ENCODE results near the gene GATD1. TPM values are rescaled to one million over a fixed set of nuclear protein-coding genes. Genes with fewer than 3 reads are reported as not detected.
A peak's percentile ranks its signal among the peaks of the same experiment; 100 is the strongest.

Gene GATD1
- total and polyA plus RNA-seq, 4 donors, result 22.1 to 63.1 (median 39.1) TPM

- no peak for DNase-seq
- H3K4me1 ChIP-seq (ENCODE audit: control insufficient read depth in 5 of 5, insufficient read depth in 5 of 5, low read length in 5 of 5), result peaks cover 4 to 53% (median 34%) of the 10 kb centered on the region in 5 donors
- no peak for ATAC-seq (ENCODE audit: insufficient read depth, low FRiP score)
- TF ChIP-seq CTCF (IDR thresholded peaks at IDR 0.05; ENCODE audit: control extremely low read depth, extremely low read depth), result no peak
- peaks cover 0 to 15% (median 13%) of the 10 kb centered on the region in 3 donors for H3K27me3 ChIP-seq (ENCODE audit: control insufficient read depth in 3 of 3, insufficient read depth in 3 of 3, low read length in 2 of 3)
- H3K9me3 ChIP-seq (ENCODE audit: control insufficient read depth in 4 of 4, insufficient read depth in 3 of 4, low read length in 3 of 4), result peaks cover 0 to 3% (median 0%) of the 10 kb centered on the region in 4 donors
- WGBS, 2 donors, result 62 to 67% methylated on average over 11 to 12 of the region's 12 CpGs
- no peak overlapping the region for H3K4me3 ChIP-seq
- H3K27ac ChIP-seq (ENCODE audit: low read depth in 1 of 2, low read length in 1 of 2), result peak overlapping the region in 1 of 2 donors; percentile 54
- H3K9ac ChIP-seq (ENCODE audit: insufficient read depth in 1 of 2, low read length in 2 of 2), result no peak overlapping the region
- H3K36me3 ChIP-seq (ENCODE audit: control insufficient read depth in 4 of 4, insufficient read depth in 4 of 4, low read length in 4 of 4), result peaks cover 0 to 33% (median 2%) of the 10 kb centered on the region in 4 donors
Observed at GRCh38 chr11:825366-826226, 48.3 kb upstream of the GATD1 start.

- WGBS, 2 donors, result 78 to 86% methylated on average over 11 of the region's 11 CpGs
- DNase-seq, result no peak
- Histone ChIP-seq H3K9ac (ENCODE audit: insufficient read depth in 1 of 2, low read length in 2 of 2) (no peak overlapping the region), H3K27ac (ENCODE audit: low read depth in 1 of 2, low read length in 1 of 2) (peak overlapping the region in 1 of 2 donors; percentile 54), H3K4me1 (ENCODE audit: control insufficient read depth in 5 of 5, insufficient read depth in 5 of 5, low read length in 5 of 5) (peaks cover 4 to 53% (median 28%) of the 10 kb centered on the region in 5 donors), H3K36me3 (ENCODE audit: control insufficient read depth in 4 of 4, insufficient read depth in 4 of 4, low read length in 4 of 4) (peaks cover 0 to 33% (median 2%) of the 10 kb centered on the region in 4 donors), H3K27me3 (ENCODE audit: control insufficient read depth in 3 of 3, insufficient read depth in 3 of 3, low read length in 2 of 3) (peaks cover 0 to 15% (median 11%) of the 10 kb centered on the region in 3 donors), H3K9me3 (ENCODE audit: control insufficient read depth in 4 of 4, insufficient read depth in 3 of 4, low read length in 3 of 4) (peaks cover 0 to 3% (median 0%) of the 10 kb centered on the region in 4 donors), H3K4me3 (no peak overlapping the region)
- no peak for ATAC-seq (ENCODE audit: insufficient read depth, low FRiP score)
- no peak for TF ChIP-seq CTCF (IDR thresholded peaks at IDR 0.05; ENCODE audit: control extremely low read depth, extremely low read depth)
Observed at GRCh38 chr11:824942-825341, 47.7 kb upstream of the GATD1 start.

- 85 to 93% methylated on average over 59 of the region's 59 CpGs for WGBS, 2 donors
- ATAC-seq (ENCODE audit: insufficient read depth, low FRiP score) (no peak), DNase-seq (peak in 2 of 3 donors; percentile 38 to 65)
- peak overlapping the region in 1 of 2 donors; percentile 15 for H3K27ac ChIP-seq (ENCODE audit: low read depth in 1 of 2, low read length in 1 of 2)
- H3K9me3 ChIP-seq (ENCODE audit: control insufficient read depth in 4 of 4, insufficient read depth in 3 of 4, low read length in 3 of 4), result peaks cover 0 to 3% (median 0%) of the 10 kb centered on the region in 4 donors
- peaks cover 4 to 48% (median 23%) of the 10 kb centered on the region in 5 donors for H3K4me1 ChIP-seq (ENCODE audit: control insufficient read depth in 5 of 5, insufficient read depth in 5 of 5, low read length in 5 of 5)
- peaks cover 0 to 11% (median 7%) of the 10 kb centered on the region in 3 donors for H3K27me3 ChIP-seq (ENCODE audit: control insufficient read depth in 3 of 3, insufficient read depth in 3 of 3, low read length in 2 of 3)
- no peak for TF ChIP-seq CTCF (IDR thresholded peaks at IDR 0.05; ENCODE audit: control extremely low read depth, extremely low read depth)
- H3K36me3 ChIP-seq (ENCODE audit: control insufficient read depth in 4 of 4, insufficient read depth in 4 of 4, low read length in 4 of 4), result peaks cover 0 to 33% (median 2%) of the 10 kb centered on the region in 4 donors
- H3K9ac ChIP-seq (ENCODE audit: insufficient read depth in 1 of 2, low read length in 2 of 2), result no peak overlapping the region
- H3K4me3 ChIP-seq, result no peak overlapping the region
Observed at GRCh38 chr11:824292-824880, 47.1 kb upstream of the GATD1 start.

All from lung (tissue), 12 donors.